H9 (cell line): ENCODE data around the gene PEX19. TPM values are rescaled to one million over a fixed set of nuclear protein-coding genes. Genes with fewer than 3 reads are reported as not detected.
A peak's percentile ranks its signal among the peaks of the same experiment; 100 is the strongest.
"Not testable (repeated sequence)": the region's sequence is repeated elsewhere in the genome, so short reads cannot be mapped to it uniquely, and the experiment has no call there.

ENCODE experiments used
- DNase-seq: peaks from one replicate; pipeline ENCODE4 v3.0.0-alpha.2; 2017
- H2AFZ ChIP-seq: one replicate; pipeline ENCODE4 v1.6.1; 2013; ENCODE audit warnings: mild to moderate bottlenecking, low read length, control low read depth, moderate library complexity
- H2AK5ac ChIP-seq: 2 replicates; pipeline ENCODE4 v1.6.1; 2013; ENCODE audit warnings: low read length, control low read depth, mixed read lengths; ENCODE audit not compliant: insufficient read length
- H2BK120ac ChIP-seq: one replicate; pipeline ENCODE4 v1.6.1; 2013; ENCODE audit warnings: low read depth, mild to moderate bottlenecking, low read length, control low read depth, inconsistent platforms; ENCODE audit not compliant: poor library complexity, severe bottlenecking
- H2BK12ac ChIP-seq: 2 replicates; pipeline ENCODE4 v1.6.1; 2013; ENCODE audit warnings: low read length, control low read depth, mixed read lengths, low read depth; ENCODE audit not compliant: insufficient read length
- H2BK15ac ChIP-seq: 2 replicates; pipeline ENCODE4 v1.6.1; 2013; ENCODE audit warnings: low read depth, low read length, control low read depth
- H2BK20ac ChIP-seq: one replicate; pipeline ENCODE4 v1.6.1; 2013; ENCODE audit warnings: low read depth, mild to moderate bottlenecking, low read length, control low read depth, inconsistent platforms; ENCODE audit not compliant: poor library complexity, severe bottlenecking
- H2BK5ac ChIP-seq: 2 replicates; pipeline ENCODE4 v1.6.1; 2013; ENCODE audit warnings: low read length, control low read depth, mixed read lengths; ENCODE audit not compliant: insufficient read length
- H3K14ac ChIP-seq: 2 replicates; pipeline ENCODE4 v1.6.1; 2013; ENCODE audit warnings: low read length, control low read depth; ENCODE audit not compliant: insufficient read depth
- H3K18ac ChIP-seq: 2 replicates; pipeline ENCODE4 v1.6.1; 2013; ENCODE audit warnings: low read depth, mild to moderate bottlenecking, mixed read lengths, low read length, control low read depth; ENCODE audit not compliant: insufficient read length
- H3K23ac ChIP-seq: 2 replicates; pipeline ENCODE4 v1.6.1; 2013; ENCODE audit warnings: low read length, control low read depth, mixed read lengths, low read depth; ENCODE audit not compliant: insufficient read length
- H3K23me2 ChIP-seq: 2 replicates; pipeline ENCODE4 v1.6.1; 2013; ENCODE audit warnings: low read depth, mild to moderate bottlenecking, mixed read lengths, low read length, control low read depth; ENCODE audit not compliant: insufficient read length, poor library complexity, severe bottlenecking
- H3K27ac ChIP-seq: 2 replicates; pipeline ENCODE4 v1.5.1; 2013; ENCODE audit warnings: low read length, control low read depth, mixed read lengths, low read depth; ENCODE audit not compliant: insufficient read length
- H3K27me3 ChIP-seq: 2 replicates; pipeline ENCODE4 v1.6.1; 2013; ENCODE audit warnings: low read length, control low read depth, inconsistent platforms; ENCODE audit not compliant: insufficient read depth
- H3K4ac ChIP-seq: 2 replicates; pipeline ENCODE4 v1.6.1; 2013; ENCODE audit warnings: low read depth, mild to moderate bottlenecking, control low read depth, inconsistent platforms, low read length, moderate library complexity
- H3K4me1 ChIP-seq: 2 replicates; pipeline ENCODE4 v1.6.1; 2013; ENCODE audit warnings: low read length, control low read depth, inconsistent platforms; ENCODE audit not compliant: insufficient read depth
- H3K4me2 ChIP-seq: 2 replicates; pipeline ENCODE4 v1.6.1; 2013; ENCODE audit warnings: low read length, control low read depth, mixed read lengths; ENCODE audit not compliant: insufficient read length, insufficient read depth
- H3K56ac ChIP-seq: 2 replicates; pipeline ENCODE4 v1.6.1; 2013; ENCODE audit warnings: low read depth, mild to moderate bottlenecking, mixed read lengths, low read length, control low read depth; ENCODE audit not compliant: insufficient read length
- H3K79me1 ChIP-seq: 2 replicates; pipeline ENCODE4 v1.6.1; 2013; ENCODE audit warnings: low read depth, mild to moderate bottlenecking, moderate library complexity, low read length, control low read depth, inconsistent platforms; ENCODE audit not compliant: insufficient read depth, poor library complexity, severe bottlenecking
- H3K79me2 ChIP-seq: 2 replicates; pipeline ENCODE4 v1.6.1; 2013; ENCODE audit warnings: low read length, control low read depth, inconsistent platforms; ENCODE audit not compliant: insufficient read depth
- H3K9ac ChIP-seq: 2 replicates; pipeline ENCODE4 v1.6.1; 2013; ENCODE audit warnings: low read length, control low read depth, mixed read lengths; ENCODE audit not compliant: insufficient read length; ENCODE audit errors: extremely low read depth
- H3K9me3 ChIP-seq: one replicate; pipeline ENCODE4 v1.6.1; 2013; ENCODE audit warnings: low read depth, low read length, inconsistent platforms; ENCODE audit not compliant: control insufficient read depth
- H3T11ph ChIP-seq: one replicate; pipeline ENCODE4 v1.6.1; 2013; ENCODE audit warnings: mild to moderate bottlenecking, low read length, control low read depth, inconsistent platforms
- H4K20me1 ChIP-seq: one replicate; pipeline ENCODE4 v1.6.1; 2013; ENCODE audit not compliant: control insufficient read depth, insufficient read length, insufficient read depth
- H4K5ac ChIP-seq: 2 replicates; pipeline ENCODE4 v1.6.1; 2013; ENCODE audit warnings: low read depth, mild to moderate bottlenecking, mixed read lengths, low read length, control low read depth; ENCODE audit not compliant: insufficient read length
- H4K8ac ChIP-seq: replicated peaks from 2 replicates; pipeline ENCODE4 v1.6.1; 2013; ENCODE audit warnings: low read length, control low read depth, mixed read lengths, low read depth; ENCODE audit not compliant: insufficient read length
- H4K91ac ChIP-seq: 2 replicates; pipeline ENCODE4 v1.6.1; 2013; ENCODE audit warnings: low read depth, mild to moderate bottlenecking, moderate library complexity, mixed read lengths, low read length, control low read depth; ENCODE audit not compliant: insufficient read length
- H3K27ac Mint-ChIP-seq, 3 experiments: 2 replicates in 2 of 3; 3 replicates in 1 of 3; pipeline ENCODE4 v1.8.0; 2020 to 2021; ENCODE audit warnings: mixed read lengths in 3 of 3, mild to moderate bottlenecking in 1 of 3, moderate library complexity in 1 of 3
- H3K27me3 Mint-ChIP-seq: 2 replicates; pipeline ENCODE4 v1.8.0; 2021; ENCODE audit warnings: low read depth, mild to moderate bottlenecking, moderate library complexity, mixed read lengths
- H3K36me3 Mint-ChIP-seq, 3 experiments: 2 replicates in 2 of 3; 3 replicates in 1 of 3; pipeline ENCODE4 v1.8.0; 2020 to 2021; ENCODE audit warnings: low read depth in 3 of 3, mixed read lengths in 3 of 3; ENCODE audit not compliant: insufficient read depth in 1 of 3
- H3K4me1 Mint-ChIP-seq, 2 experiments: 2 replicates each; pipeline ENCODE4 v1.8.0; 2020; ENCODE audit warnings: mixed read lengths in 2 of 2
- H3K4me3 Mint-ChIP-seq, 2 experiments: 2 replicates in 1 of 2; 3 replicates in 1 of 2; pipeline ENCODE4 v1.8.0; 2020 to 2021; ENCODE audit warnings: mild to moderate bottlenecking in 2 of 2, mixed read lengths in 2 of 2, moderate library complexity in 1 of 2
- H3K9me3 Mint-ChIP-seq, 2 experiments: 2 replicates in 1 of 2; 3 replicates in 1 of 2; pipeline ENCODE4 v1.8.0; 2020; ENCODE audit warnings: mild to moderate bottlenecking in 2 of 2, mixed read lengths in 2 of 2, moderate library complexity in 1 of 2
- WGBS: extraction: QIAGEN DNeasy Blood & Tissue Kit; methylation state at CpG from one replicate; pipeline ENCODE4 v1.1.7; 2013; ENCODE audit warnings: missing lambda C conversion rate, low lambda C conversion rate, mixed read lengths; ENCODE audit not compliant: insufficient read length; ENCODE audit errors: extremely low coverage; 5-methylcytosine and 5-hydroxymethylcytosine counted together
- total RNA-seq: library from RNA; stranded (reverse); gene quantifications from 2 replicates; pipeline ENCODE4 v1.2.1, GENCODE V29; 2021
- TF ChIP-seq, protein P1 (sequence below): fragments of 200-600 bp; sonication (generic); conservative IDR thresholded peaks from 3 replicates; pipeline ENCODE4 v1.8.0; 2021; ENCODE audit warnings: antibody characterized with exemption, mild to moderate bottlenecking

PEX19 gene
- total RNA-seq, 1 experiment from 2014 or later: 92.7 TPM

DNA sequence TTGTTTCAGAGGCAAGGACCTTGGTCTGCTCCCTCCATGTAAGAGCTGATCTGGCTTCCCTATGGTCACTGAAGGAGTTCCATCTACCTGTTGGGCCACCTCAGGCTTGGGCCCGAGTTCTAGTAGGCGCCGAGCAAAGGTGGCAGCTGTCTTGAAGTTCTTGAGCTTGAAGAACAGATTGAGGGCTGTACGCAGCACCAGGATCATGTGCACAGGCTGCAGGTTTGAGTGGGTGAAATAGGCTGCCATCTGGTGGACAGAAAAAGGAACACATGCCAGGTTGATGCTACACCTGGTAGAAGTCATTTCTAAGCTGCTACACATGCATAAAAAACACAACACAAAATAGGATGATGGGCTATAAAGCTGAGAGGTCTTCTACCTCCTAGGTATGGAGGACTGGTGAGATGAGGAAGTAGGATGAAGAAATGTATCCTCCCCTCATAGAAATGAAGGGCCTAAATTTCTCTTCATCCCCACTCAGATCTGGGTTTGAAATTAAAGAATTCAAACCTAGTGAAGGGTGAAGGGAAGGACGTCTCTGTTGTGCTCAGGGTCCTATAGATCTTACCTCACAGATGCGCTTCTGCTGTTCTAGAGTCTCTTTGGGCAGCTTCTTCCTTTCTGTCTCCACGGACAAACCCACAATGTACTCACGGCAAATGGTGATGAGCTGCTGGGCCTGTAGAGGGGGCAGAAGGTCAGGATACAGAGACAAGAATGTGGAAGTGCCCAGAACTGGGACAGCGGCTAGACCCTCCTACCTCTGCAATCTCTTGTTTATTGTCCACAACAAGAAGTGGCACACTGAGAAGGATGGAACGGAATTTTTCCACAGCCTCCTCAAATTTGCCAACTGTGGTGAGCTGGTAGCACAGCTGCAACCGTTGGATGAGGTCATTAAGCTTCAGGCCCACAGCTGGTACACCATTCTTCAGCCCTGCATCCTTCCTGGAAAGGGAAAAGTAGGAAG is 6.6 kb upstream of the PEX19 start:
- Histone ChIP-seq H3K79me1 (no peaks in the 10 kb centered on the region), H3T11ph (no peak overlapping the region), H2BK12ac (no peak overlapping the region), H3K56ac (no peak overlapping the region), H3K23ac (no peak overlapping the region), H3K79me2 (no peaks in the 10 kb centered on the region), H4K20me1 (no peaks in the 10 kb centered on the region), H3K4me2 (no peak overlapping the region), H2BK120ac (no peak overlapping the region), H4K5ac (no peak overlapping the region), H2BK15ac (no peak overlapping the region), H3K4ac (no peak overlapping the region), H3K23me2 (no peaks in the 10 kb centered on the region), H3K18ac (no peak overlapping the region), H4K91ac (no peak overlapping the region), H3K4me1 (no peaks in the 10 kb centered on the region), H2AFZ (no peak overlapping the region), H2BK20ac (no peak overlapping the region), H2BK5ac (no peak overlapping the region), H3K27ac (no peak overlapping the region), H3K27me3 (no peaks in the 10 kb centered on the region), H3K9ac (no peak overlapping the region), H3K14ac (no peak overlapping the region), H3K9me3 (no peaks in the 10 kb centered on the region), H4K8ac (no peak overlapping the region), H2AK5ac (no peak overlapping the region)
- no peaks in the 10 kb centered on the region for H3K4me1 Mint-ChIP-seq
- no peak overlapping the region; a peak in 1 of 7 replicates for H3K27ac Mint-ChIP-seq
- peaks cover 38 to 79% (median 79%) of the 10 kb centered on the region in 3 experiments for H3K36me3 Mint-ChIP-seq
- H3K4me3 Mint-ChIP-seq: no peak overlapping the region
- peak; percentile 67 for DNase-seq
- H3K9me3 Mint-ChIP-seq: no peaks in the 10 kb centered on the region
- WGBS: no CpG with 5 or more reads among the region's 11 CpGs
- no peaks in the 10 kb centered on the region for H3K27me3 Mint-ChIP-seq
- TF ChIP-seq, protein P1, sequence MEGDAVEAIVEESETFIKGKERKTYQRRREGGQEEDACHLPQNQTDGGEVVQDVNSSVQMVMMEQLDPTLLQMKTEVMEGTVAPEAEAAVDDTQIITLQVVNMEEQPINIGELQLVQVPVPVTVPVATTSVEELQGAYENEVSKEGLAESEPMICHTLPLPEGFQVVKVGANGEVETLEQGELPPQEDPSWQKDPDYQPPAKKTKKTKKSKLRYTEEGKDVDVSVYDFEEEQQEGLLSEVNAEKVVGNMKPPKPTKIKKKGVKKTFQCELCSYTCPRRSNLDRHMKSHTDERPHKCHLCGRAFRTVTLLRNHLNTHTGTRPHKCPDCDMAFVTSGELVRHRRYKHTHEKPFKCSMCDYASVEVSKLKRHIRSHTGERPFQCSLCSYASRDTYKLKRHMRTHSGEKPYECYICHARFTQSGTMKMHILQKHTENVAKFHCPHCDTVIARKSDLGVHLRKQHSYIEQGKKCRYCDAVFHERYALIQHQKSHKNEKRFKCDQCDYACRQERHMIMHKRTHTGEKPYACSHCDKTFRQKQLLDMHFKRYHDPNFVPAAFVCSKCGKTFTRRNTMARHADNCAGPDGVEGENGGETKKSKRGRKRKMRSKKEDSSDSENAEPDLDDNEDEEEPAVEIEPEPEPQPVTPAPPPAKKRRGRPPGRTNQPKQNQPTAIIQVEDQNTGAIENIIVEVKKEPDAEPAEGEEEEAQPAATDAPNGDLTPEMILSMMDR: peak; percentile 84

GRCh38 chr1:160287769-160288168 is 2.8 kb upstream of the PEX19 start:
- H3K4me1 Mint-ChIP-seq: peaks cover 14 to 16% of the 10 kb centered on the region in 2 experiments
- not testable (repeated sequence) for H3K27ac ChIP-seq

More at GRCh38 chr1:160287769-160288168, 2.8 kb upstream of the PEX19 start:
- H3K14ac ChIP-seq, H2AK5ac ChIP-seq, H3K9ac ChIP-seq, H4K20me1 ChIP-seq, H3K9me3 Mint-ChIP-seq, H2BK12ac ChIP-seq, DNase-seq, H2BK15ac ChIP-seq, H3T11ph ChIP-seq, H3K4me1 ChIP-seq, H3K27ac Mint-ChIP-seq, H3K27me3 ChIP-seq, H2BK5ac ChIP-seq, H4K91ac ChIP-seq, H3K9me3 ChIP-seq, H3K79me1 ChIP-seq, H3K4ac ChIP-seq, H2BK20ac ChIP-seq, H3K23me2 ChIP-seq, H3K4me2 ChIP-seq, H2AFZ ChIP-seq, H3K18ac ChIP-seq, H3K79me2 ChIP-seq, H2BK120ac ChIP-seq, H3K23ac ChIP-seq, H3K27me3 Mint-ChIP-seq, H3K56ac ChIP-seq, H4K5ac ChIP-seq, H4K8ac ChIP-seq, H3K4me3 Mint-ChIP-seq: not testable (repeated sequence)
- no CpG with 5 or more reads among the region's 12 CpGs for whole genome bisulfite sequencing
- H3K36me3 Mint-ChIP-seq: peaks cover 25 to 48% (median 47%) of the 10 kb centered on the region in 3 experiments
